Endodermal cell (in vitro differentiated cells): ENCODE data around the gene HACD2. TPM values are rescaled to one million over a fixed set of nuclear protein-coding genes. Genes with fewer than 3 reads are reported as not detected.

Experiments
- DNase-seq: peaks from one replicate; pipeline ENCODE4 v3.0.0-alpha.2; 2017
- H3K27ac ChIP-seq: 2 replicates; pipeline ENCODE4 v1.5.1; 2013; ENCODE audit warnings: mild to moderate bottlenecking, low read depth, low read length, moderate library complexity
- H3K27me3 ChIP-seq: 2 replicates; pipeline ENCODE4 v1.6.1; 2013; ENCODE audit warnings: mild to moderate bottlenecking, low read length, moderate library complexity; ENCODE audit not compliant: insufficient read depth, control insufficient read depth, poor library complexity, severe bottlenecking
- H3K36me3 ChIP-seq: 2 replicates; pipeline ENCODE4 v1.7.0; 2013; ENCODE audit warnings: mild to moderate bottlenecking, low read length, moderate library complexity; ENCODE audit not compliant: control insufficient read depth, insufficient read depth
- H3K4me1 ChIP-seq: one replicate; pipeline ENCODE4 v1.7.0; 2013; ENCODE audit warnings: low read length; ENCODE audit not compliant: control insufficient read depth, insufficient read depth
- H3K4me3 ChIP-seq: 2 replicates; pipeline ENCODE4 v1.5.1; 2013; ENCODE audit warnings: mild to moderate bottlenecking, low read length, moderate library complexity
- H3K9ac ChIP-seq: 2 replicates; pipeline ENCODE4 v1.6.1; 2013; ENCODE audit warnings: mild to moderate bottlenecking, low read length, moderate library complexity; ENCODE audit not compliant: poor library complexity, severe bottlenecking; ENCODE audit errors: extremely low read depth
- H3K9me3 ChIP-seq: 2 replicates; pipeline ENCODE4 v1.6.1; 2013; ENCODE audit warnings: mild to moderate bottlenecking, low read length, moderate library complexity; ENCODE audit not compliant: control insufficient read depth
- H3K27ac Mint-ChIP-seq: 2 replicates; pipeline ENCODE4 v1.8.0; 2020; ENCODE audit warnings: mixed read lengths
- H3K27me3 Mint-ChIP-seq: 2 replicates; pipeline ENCODE4 v1.8.0; 2021; ENCODE audit warnings: mild to moderate bottlenecking, mixed read lengths; ENCODE audit not compliant: insufficient read depth
- H3K36me3 Mint-ChIP-seq: 2 replicates; pipeline ENCODE4 v1.8.0; 2020; ENCODE audit warnings: low read depth, mixed read lengths
- H3K4me1 Mint-ChIP-seq: 2 replicates; pipeline ENCODE4 v1.8.0; 2020; ENCODE audit warnings: mixed read lengths
- H3K4me3 Mint-ChIP-seq: 2 replicates; pipeline ENCODE4 v1.8.0; 2020; ENCODE audit warnings: mild to moderate bottlenecking, moderate library complexity, mixed read lengths
- H3K9me3 Mint-ChIP-seq: 2 replicates; pipeline ENCODE4 v1.8.0; 2020; ENCODE audit warnings: mild to moderate bottlenecking, mixed read lengths
- WGBS, 2 experiments: methylation state at CpG; one replicate each; pipeline versions ENCODE4 v1.1.5 to v1.1.7; 2013; ENCODE audit warnings: missing lambda C conversion rate in 2 of 2, mixed read lengths in 1 of 2; ENCODE audit not compliant: insufficient coverage in 1 of 2, insufficient read length in 1 of 2; 5-methylcytosine and 5-hydroxymethylcytosine counted together
- total RNA-seq, 2 donors: library from RNA; stranded (reverse); fragmentation: NEBNext Ultra II Directional in 1 of 2; extraction: Animal tissue kit (Norgen Biotek cat#: 25700) in 1 of 2; gene quantifications; 2 replicates in 1 of 2; 3 replicates in 1 of 2; pipeline ENCODE4 v1.2.1, GENCODE V29; 2021
- TF ChIP-seq, protein P1 (sequence below): fragments of 200-600 bp; sonication (generic); conservative IDR thresholded peaks from 2 replicates; pipeline ENCODE4 v1.5.0; 2021; ENCODE audit warnings: antibody characterized with exemption, mild to moderate bottlenecking

HACD2 gene
- total RNA-seq, 2 donors from 2014 or later, result 32.5 to 48.7 TPM

DNA sequence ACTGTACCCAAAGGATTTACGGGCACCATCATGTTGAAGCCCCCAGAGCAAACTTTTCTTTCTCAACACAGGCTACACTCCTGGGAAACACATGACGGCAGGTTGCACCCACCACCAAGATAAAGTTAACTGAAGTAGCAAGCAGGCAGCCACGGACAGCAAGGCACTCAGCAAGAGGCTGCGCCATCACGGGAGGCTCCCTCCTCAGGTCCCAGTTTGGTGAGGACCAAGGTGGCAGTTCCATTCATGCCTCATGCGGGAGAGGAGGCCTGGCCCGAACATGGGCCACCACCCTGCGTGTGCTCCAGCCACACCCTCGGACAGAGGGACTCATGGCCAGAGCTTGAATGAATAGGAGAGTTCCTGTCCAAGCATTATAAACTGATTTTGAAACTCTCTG lies 142.7 kb downstream of the HACD2 start:
- Mint-ChIP-seq H3K4me1 (peaks cover 11% of the 10 kb centered on the region), H3K27me3 (peaks cover 39% of the 10 kb centered on the region), H3K36me3 (no peaks in the 10 kb centered on the region), H3K27ac (no peak overlapping the region), H3K9me3 (no peaks in the 10 kb centered on the region), H3K4me3 (no peak overlapping the region)
- WGBS, 2 experiments, result 92 to 95% methylated on average over 8 to 9 of the region's 9 CpGs
- Histone ChIP-seq H3K9ac (no peak overlapping the region), H3K4me3 (no peak overlapping the region), H3K27me3 (peaks cover 33% of the 10 kb centered on the region), H3K27ac (no peak overlapping the region), H3K36me3 (no peaks in the 10 kb centered on the region), H3K4me1 (no peaks in the 10 kb centered on the region), H3K9me3 (no peaks in the 10 kb centered on the region)
- DNase-seq, result no peak
- TF ChIP-seq, protein P1, sequence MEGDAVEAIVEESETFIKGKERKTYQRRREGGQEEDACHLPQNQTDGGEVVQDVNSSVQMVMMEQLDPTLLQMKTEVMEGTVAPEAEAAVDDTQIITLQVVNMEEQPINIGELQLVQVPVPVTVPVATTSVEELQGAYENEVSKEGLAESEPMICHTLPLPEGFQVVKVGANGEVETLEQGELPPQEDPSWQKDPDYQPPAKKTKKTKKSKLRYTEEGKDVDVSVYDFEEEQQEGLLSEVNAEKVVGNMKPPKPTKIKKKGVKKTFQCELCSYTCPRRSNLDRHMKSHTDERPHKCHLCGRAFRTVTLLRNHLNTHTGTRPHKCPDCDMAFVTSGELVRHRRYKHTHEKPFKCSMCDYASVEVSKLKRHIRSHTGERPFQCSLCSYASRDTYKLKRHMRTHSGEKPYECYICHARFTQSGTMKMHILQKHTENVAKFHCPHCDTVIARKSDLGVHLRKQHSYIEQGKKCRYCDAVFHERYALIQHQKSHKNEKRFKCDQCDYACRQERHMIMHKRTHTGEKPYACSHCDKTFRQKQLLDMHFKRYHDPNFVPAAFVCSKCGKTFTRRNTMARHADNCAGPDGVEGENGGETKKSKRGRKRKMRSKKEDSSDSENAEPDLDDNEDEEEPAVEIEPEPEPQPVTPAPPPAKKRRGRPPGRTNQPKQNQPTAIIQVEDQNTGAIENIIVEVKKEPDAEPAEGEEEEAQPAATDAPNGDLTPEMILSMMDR, result no peak

Other genes starting within 250 kb of the HACD2 start
- 1 to 10 TPM; 3.9 to 5.2 TPM for gene ADCY5, start 136.0 kb downstream of the HACD2 start, total RNA-seq